GM19452 (cell line): ENCODE results near the gene STK32C.

Experiments used
- ATAC-seq: cut with Tn5 transposase; IDR thresholded peaks from one replicate; pipeline ENCODE4 v1.9.1; 2021; ENCODE audit not compliant: unreplicated experiment

Gene STK32C

GRCh38 chr10:132250481-132251475 lies 57.0 kb downstream of the STK32C start:
- no peak for ATAC-seq

DNA sequence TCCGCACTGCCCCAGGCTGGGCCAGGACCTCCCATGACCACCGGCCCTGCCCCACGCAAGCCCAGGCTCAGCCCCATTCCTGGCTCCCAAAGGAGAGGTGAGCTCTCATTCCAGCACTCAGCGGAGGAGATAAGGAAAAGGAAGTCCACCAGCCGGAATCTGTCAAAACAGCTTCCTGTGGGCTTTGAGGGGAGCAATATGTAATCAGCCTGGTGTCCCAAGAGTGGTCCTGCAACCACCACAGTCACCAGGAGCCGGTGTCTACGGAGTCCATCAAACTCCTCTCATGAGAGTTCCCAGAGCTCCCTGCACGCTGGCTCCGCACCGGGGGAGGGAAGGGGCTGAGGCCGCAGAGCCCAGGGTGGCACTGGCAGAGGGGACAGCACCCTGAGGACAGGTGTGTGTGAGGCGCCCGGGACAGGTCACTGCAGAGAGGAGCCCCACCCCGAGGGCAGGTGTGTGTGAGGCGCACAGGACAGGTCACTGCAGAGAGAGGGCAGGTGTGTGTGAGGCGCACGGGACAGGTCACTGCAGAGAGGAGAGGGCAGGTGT lies 57.9 kb downstream of the STK32C start:
- ATAC-seq = no peak

DNA sequence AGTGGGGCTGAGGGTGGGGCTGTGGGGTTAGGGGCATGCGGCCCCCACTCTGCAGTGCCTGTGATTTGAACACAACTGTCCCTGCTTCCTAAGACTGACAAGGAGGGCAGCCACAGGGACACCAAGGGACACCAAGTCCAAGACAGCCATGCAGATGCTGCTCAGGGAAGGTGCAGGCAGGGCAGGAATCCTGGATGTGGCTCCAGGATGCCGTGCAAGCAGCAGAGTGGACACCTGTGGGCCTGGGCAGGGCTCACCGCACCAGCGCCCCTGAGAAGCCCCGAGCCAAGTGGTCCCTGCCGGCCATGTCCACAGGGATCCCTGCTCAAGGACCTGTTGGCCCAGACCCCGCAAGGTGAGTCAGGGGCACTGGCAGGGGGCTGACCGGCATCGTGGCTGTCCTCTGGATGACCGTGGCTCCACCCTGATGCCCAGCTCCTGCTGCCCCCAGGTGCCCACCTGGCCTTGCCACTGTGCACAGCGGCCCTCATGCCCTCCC lies 58.5 kb downstream of the STK32C start:
- no peak for ATAC-seq

GRCh38 chr10:132248455-132249225 lies 59.1 kb downstream of the STK32C start:
- no peak for ATAC-seq

- ATAC-seq = no peak
Measured at GRCh38 chr10:132247943-132248342, 59.8 kb downstream of the STK32C start.

GRCh38 chr10:132246296-132246695 lies 61.5 kb downstream of the STK32C start:
- no peak for ATAC-seq

DNA sequence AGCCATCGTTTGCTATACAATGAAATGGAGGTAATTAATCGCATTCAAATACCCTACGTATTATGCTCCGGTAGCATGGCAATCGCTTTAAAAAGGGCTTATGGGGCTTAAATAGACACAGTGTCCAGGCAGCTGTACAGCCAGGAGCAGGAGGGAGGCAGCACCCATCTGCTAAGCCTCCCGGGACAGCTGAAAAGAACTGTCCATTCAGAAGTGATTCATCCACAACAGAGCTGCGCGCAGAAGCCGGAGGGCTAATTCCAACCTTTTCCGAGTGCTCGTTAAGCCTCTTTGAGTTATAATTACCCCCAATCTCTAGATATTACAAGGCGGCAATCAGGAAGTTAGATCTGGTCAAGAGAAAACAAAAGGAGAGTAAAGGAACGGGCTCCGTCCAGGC lies 62.7 kb downstream of the STK32C start:
- ATAC-seq = no peak

GRCh38 chr10:132243626-132244025 lies 64.1 kb downstream of the STK32C start:
- ATAC-seq = no peak

DNA sequence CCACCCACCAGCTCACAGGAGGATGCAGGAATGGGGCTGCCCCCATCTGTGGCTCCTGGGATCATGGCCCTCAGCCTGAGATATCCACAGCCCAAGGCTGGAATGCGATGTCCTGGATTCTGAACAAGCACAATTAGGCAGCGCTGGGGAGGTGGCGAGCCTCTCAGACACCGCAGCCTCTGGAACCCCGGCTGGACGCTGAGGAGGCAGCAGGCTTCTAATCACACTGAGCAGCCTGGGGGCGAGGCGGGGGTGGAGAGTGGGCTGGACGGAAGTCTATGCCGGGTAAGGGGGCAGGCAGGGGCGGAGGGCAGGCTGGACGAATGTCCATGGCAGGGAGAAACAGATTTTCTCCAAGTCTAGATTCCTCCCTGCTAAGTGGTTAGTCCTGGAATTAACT lies 64.6 kb downstream of the STK32C start:
- no peak for ATAC-seq

- ATAC-seq = no peak
Measured at GRCh38 chr10:132242103-132242840, 65.5 kb downstream of the STK32C start.

DNA sequence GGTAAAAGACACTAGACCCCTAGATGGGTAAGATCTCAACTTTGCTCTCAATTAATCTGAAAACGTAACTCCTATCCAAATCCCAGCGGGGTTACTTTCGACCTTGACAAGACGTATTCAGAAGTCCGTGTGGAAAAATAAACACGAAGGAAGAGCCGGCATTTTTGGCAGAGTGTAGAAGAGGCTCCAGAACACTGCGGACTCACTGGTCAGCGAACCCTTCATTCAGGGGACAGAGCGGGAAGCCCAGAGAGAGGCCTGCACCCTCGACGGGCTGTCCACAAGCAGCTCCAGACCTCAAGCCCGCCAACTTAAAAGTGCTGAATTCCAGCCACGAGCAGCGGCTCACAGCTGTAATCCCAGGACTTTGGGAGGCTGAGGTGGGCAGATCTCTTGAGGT lies 66.3 kb downstream of the STK32C start:
- ATAC-seq = no peak

DNA sequence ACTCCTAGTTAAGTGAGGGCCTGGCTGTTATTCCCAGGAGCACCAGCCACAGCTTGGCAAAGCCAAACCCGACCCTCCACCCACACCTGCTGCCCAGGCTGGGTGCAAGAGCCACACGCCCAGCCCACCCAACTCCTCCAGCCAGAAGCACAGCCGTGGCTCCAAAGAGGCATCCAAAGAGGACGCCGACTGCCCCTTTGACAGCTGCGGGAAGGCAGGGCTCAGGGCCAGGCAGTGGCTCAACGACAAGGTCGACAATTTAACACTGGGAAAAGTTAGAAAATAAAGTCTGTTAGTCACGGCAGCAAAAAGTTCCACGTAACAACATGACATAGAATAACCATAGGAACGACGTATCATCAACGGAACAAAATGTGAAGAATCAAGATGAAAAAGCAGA lies 66.7 kb downstream of the STK32C start:
- no peak for ATAC-seq

DNA sequence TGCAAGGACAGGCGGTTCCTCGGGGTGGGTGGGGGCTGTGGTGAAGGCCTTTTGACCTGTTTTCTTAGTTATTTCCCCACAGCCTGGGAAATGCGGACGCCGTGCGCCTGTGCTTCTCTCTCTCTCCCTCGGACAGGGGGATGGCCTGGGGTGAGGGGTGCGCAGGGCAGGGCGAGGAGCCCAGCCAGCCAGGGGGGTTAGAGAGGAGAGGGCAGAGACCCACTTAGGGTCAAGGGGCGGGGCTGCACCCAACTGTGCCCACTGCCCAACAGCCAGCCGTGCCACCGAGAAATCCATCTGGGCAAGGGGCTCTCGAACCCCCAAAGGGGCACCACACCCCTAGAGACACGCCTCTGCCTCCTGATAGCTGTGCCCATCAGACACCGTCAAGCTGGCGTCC lies 67.2 kb downstream of the STK32C start:
- no peak for ATAC-seq

DNA sequence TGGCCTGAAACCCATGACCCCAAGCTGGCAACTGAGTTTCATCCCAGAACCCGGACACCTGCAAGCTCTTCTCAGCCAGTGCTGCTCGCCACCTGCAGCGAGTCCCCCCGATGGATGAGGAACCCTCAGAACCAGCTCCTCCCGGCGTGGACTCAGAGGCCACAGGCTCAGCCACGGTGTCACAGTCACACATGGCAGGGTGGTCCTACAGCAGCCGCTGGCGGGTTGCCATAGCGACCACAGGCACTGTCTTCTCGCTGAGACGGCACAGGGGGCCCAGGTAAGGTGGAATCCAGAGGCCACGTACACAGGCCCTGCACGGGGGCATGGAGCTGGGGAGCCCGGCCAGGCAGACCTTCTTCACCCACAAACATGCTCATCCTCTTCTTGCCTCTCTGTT lies 67.6 kb downstream of the STK32C start:
- ATAC-seq = no peak

GRCh38 chr10:132239126-132240031 lies 68.4 kb downstream of the STK32C start:
- ATAC-seq = no peak

DNA sequence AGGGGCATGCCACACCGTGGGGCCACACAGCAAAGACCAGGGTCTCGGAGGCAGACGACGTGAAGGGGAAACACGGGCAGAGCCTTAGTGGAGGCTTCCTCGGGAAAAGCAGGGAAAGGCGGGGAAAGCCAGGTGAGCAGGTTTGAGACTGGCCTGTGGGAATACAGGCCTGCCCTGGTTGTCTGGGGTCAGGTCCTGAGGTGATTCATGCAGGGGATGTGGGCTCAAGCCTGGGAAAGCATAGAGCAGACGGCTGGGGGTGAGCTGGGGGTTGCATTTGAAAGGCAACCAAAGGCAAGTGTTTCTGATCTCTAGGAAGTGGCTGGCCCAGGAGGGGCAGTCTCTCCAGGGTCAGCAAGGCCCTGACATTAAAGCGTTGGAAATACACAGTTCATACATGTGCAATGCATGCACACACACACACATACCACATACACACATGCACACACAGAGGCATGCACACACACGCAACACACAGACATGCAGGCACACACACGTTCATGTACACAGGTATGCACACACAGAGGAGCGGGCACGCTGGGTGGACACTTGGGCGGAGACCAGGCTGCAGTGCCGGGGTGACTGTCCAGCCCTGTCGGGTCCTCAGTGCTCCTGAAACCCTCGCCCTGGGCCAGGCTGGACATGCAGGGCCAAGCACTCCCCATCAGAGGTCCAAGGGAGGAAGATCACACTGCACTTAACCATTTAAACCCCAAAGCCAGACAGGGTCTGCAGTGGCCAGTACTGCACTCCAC lies 69.2 kb downstream of the STK32C start:
- no peak for ATAC-seq

GRCh38 chr10:132237871-132238270 lies 69.9 kb downstream of the STK32C start:
- ATAC-seq = no peak

GRCh38 chr10:132237396-132237795 lies 70.4 kb downstream of the STK32C start:
- no peak for ATAC-seq

GRCh38 chr10:132236881-132237280 lies 70.9 kb downstream of the STK32C start:
- ATAC-seq = no peak
